ENCODE data around the gene SHD.

The SHD gene

DNA sequence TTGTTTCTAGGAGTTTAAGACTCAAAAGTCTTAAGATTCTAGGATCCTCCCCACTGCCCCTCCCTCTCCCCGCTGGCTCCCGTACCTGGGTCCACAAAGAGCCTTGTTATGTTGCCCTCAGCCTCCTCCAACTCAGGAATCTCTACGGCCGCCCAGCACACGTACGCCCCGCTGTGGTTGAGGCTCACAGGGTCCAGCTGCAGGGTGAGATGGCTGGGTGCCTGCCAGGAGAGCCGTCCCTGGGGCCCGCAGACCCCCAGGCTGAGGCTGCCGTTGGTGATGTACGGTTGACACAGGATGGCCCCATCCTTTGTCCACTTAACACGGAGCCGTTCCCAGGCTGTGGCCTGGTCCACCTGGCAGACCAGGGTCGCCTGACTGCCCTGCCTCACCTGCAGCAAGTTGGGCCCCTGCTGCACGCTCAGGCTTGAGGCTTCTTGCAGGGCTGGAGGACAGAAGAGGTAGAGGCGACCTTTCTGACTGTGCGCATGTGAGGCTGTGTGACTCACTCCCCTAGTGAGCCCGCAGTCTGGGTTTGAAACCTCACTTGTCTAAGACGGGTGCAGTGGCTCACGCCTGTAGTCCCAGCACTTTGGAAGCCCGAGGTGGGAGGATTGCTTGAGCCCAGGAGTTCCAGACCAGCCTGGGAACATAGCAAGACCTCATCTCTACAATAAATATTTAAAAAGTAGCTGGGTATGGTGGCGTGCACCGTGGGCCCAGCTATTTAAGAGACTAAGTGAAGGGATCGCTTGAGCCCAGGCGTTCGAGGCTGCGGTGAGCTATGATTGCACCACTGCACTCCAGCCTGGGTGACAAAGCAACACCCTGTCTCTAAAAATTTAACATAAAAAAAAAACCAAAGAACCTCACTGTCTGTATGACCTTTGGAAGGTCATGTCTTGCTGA is 19.1 kb downstream of the SHD start:
- no peak overlapping the region for H3K4me3 ChIP-seq (ENCODE audit: low read depth, low read length)
- DNase-seq (ENCODE audit: low read depth) = no peak
- TF ChIP-seq, protein P1, sequence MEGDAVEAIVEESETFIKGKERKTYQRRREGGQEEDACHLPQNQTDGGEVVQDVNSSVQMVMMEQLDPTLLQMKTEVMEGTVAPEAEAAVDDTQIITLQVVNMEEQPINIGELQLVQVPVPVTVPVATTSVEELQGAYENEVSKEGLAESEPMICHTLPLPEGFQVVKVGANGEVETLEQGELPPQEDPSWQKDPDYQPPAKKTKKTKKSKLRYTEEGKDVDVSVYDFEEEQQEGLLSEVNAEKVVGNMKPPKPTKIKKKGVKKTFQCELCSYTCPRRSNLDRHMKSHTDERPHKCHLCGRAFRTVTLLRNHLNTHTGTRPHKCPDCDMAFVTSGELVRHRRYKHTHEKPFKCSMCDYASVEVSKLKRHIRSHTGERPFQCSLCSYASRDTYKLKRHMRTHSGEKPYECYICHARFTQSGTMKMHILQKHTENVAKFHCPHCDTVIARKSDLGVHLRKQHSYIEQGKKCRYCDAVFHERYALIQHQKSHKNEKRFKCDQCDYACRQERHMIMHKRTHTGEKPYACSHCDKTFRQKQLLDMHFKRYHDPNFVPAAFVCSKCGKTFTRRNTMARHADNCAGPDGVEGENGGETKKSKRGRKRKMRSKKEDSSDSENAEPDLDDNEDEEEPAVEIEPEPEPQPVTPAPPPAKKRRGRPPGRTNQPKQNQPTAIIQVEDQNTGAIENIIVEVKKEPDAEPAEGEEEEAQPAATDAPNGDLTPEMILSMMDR (IDR thresholded peaks at IDR 0.05; ENCODE audit: control insufficient read depth, extremely low read depth, insufficient read depth) = no peak

DNA sequence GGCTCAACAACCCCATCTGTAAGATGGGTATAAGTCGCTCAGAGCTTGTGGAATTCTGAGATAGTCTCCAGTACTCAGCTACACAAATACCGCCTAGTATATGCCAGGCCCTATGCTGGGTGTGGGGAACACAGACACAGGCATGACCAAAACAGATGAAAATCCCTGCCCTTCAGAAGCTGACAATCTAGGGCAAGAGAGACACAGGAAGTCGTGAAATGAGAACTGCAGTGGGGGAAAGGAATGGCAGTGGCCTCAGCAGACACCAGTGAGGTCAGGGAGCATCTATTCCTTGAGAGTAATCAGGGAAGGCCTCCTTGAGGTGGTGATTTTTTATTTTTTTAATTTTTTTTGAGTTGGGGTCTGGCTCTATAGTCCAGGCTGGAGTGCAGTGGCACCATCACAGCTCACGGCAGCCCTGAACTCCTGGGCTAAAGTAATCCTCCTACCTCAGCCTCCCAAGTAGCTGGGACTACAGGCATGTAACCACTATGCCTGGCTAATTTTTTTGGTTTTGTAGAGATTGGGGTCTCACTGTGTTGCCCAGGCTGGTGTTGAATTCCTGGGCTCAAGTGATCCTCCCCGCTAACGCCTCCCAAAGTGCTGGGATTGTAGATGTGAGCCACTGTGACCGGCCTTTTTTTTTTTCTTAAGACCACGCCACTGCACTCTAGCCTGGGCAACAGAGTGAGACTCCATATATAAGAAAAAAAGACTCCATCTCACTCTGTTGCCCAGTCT is 19.9 kb downstream of the SHD start:
- H3K4me3 ChIP-seq (ENCODE audit: low read depth, low read length) = no peak overlapping the region
- no peak for DNase-seq (ENCODE audit: low read depth)
- TF ChIP-seq, protein P1 (IDR thresholded peaks at IDR 0.05; ENCODE audit: control insufficient read depth, extremely low read depth, insufficient read depth) = no peak

DNA sequence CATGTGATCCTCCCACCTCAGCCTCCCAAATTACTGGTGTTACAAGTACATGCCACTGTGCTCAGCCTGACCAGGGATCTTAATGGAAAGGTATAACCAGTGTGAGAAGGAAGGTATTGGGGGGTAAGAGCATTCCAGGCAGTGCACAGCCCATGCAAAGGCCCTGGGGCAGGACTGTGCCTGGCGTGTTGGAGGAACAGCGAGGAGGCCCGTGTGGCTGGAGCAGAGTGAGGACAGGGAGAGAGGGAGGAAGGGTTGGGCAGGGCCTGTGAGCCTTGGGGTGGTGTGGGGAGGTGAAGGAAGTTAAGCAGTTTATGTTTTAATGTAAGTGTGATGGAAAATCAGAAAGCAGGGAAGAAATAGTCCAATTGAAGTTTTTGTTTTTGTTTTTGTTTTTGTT is 21.5 kb downstream of the SHD start:
- no peak for DNase-seq (ENCODE audit: low read depth)
- H3K4me3 ChIP-seq (ENCODE audit: low read depth, low read length) = no peak overlapping the region
- TF ChIP-seq, protein P1 (IDR thresholded peaks at IDR 0.05; ENCODE audit: control insufficient read depth, extremely low read depth, insufficient read depth) = no peak

DNA sequence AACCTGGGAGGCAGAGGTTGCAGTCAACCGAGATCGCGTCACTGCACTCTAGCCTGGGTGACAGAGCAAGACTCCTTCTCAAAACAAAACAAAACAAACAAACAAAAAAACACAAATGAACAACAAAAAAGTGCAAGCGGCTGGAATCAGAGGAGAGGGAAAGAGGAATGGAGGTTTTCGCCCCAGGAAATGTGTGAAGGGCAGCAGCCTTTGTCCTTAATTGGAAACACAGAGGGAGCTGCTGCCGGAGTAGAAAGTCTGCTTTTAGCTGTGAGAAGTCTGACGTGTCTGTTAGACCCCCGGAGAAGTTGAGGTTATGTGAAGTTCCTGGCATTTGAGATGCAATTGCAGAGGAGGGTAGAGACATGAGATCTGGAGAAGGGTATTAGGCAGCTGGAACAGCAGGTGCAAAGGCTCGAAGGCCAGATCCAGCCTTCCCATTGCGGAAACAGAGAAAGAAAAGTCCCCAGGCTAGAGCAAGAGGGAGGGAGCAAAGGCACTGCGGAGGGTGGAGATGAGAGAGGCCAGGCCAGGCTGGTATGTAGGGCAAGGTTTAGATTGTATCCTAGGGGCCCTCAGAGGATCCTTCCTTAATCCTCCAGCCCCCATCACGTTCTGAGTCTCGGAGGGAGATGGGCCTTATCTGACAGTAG is 22.6 kb downstream of the SHD start:
- no peak for DNase-seq (ENCODE audit: low read depth)
- no peak overlapping the region for H3K4me3 ChIP-seq (ENCODE audit: low read depth, low read length)
- TF ChIP-seq, protein P1 (IDR thresholded peaks at IDR 0.05; ENCODE audit: control insufficient read depth, extremely low read depth, insufficient read depth) = no peak

DNA sequence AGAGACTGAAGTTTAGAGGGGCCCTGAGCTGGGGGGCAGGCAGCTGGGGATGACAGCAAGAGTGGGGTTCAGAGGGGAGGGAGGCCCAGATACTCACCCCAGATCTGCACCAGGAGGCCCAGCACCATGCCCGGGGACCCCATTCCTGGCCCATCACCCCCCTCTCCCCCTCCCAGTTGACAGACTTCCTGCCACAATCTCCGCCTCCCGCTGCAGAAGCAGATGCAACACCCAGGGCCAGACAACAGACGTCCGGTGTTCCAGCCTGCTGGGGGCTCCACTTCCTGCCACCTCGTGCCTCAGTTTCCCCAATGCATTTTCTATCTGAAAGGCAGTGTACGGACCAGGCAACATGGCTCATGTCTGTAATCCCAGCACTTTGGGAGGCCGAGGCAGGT is 23.2 kb downstream of the SHD start, which contains the start of gene TMIGD2:
Gene TMIGD2, minus strand, starts transcription at position 147 of the 398 bp plus-strand sequence. Its CDS starts 4 bp downstream, at position 143.
- no peak for DNase-seq (ENCODE audit: low read depth)
- H3K4me3 ChIP-seq (ENCODE audit: low read depth, low read length) = no peak within 1 kb of the TSS
- TF ChIP-seq, protein P1 (IDR thresholded peaks at IDR 0.05; ENCODE audit: control insufficient read depth, extremely low read depth, insufficient read depth) = no peak

DNA sequence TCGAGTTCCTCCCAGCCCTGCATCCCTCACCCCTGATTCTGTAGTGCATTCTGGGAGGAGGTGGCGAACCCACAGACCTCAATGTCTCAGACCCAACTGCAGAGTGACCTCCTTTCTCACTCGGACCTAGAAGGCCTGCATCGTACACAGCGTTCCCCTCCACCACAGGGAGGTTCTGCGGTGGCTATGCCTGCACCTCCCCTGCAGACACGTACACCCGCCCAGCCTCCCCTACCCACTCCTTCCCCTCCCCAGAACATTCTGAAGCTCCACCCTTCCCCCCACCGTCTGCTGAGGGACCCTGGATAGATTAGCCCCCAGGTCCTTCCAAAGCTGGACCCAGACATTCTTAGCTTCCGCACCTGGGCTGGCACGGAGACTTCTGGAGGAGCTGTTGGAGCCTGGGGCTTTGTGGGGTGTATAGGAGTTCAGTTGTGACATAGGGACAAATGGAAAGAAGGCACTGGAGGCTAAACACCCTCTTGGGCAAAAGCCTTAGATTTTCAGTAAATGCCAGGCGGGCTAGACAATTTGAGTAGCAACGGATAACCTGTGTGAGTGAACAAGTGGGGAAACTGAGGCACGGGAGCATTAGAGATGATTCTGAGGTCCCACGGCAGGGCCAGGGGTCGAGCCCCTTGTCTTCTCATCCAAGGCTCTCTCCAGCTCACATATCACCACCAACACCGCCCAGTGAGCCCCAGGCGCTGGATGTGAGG is 24.9 kb downstream of the SHD start:
- H3K4me3 ChIP-seq (ENCODE audit: low read depth, low read length) = no peak overlapping the region
- no peak for DNase-seq (ENCODE audit: low read depth)
- TF ChIP-seq, protein P1 (IDR thresholded peaks at IDR 0.05; ENCODE audit: control insufficient read depth, extremely low read depth, insufficient read depth) = no peak

Data from LNCaP clone FGC (cell line).